PC-3 (cell line): ENCODE measurements around the gene PTPRF. TPM values are rescaled to one million over a fixed set of nuclear protein-coding genes. Genes with fewer than 3 reads are reported as not detected.

Source experiments
- ATAC-seq: fragments of 200-7000 bp; cut with Tn5 transposase; 2 replicates; pipeline ENCODE4 v1.9.1; 2020; ENCODE audit warnings: mild to moderate bottlenecking, moderate library complexity
- BruUV-seq: library from RNA; stranded (reverse); fragments of 400-500 nt; replicated peaks from 2 replicates; lab custom pipeline; 2021; lab: Mats Ljungman, UMichigan
- CTCF ChIA-PET: fragments of 300-600 bp; sonication (Branson Sonifier 250); formaldehyde crosslinking; loops from one replicate; lab custom pipeline; 2022; ENCODE audit warnings: antibody characterized with exemption; lab: Charles Lee
- POLR2A ChIA-PET: fragments of 300-600 bp; sonication (Branson Sonifier 250); formaldehyde crosslinking; loops from one replicate; lab custom pipeline; 2022; ENCODE audit warnings: antibody characterized with exemption; ENCODE audit not compliant: unreplicated experiment; lab: Charles Lee
- DNase-seq: peaks from one replicate; pipeline ENCODE4 v3.0.0-alpha.2; 2015
- H2AFZ ChIP-seq: fragments of 300-600 bp; sonication (generic); 2 replicates; pipeline ENCODE4 v1.6.0; 2016; ENCODE audit warnings: antibody characterized with exemption, low read length
- H3F3A ChIP-seq: fragments of 300-600 bp; sonication (generic); one replicate; pipeline ENCODE4 v1.6.0; 2017; ENCODE audit warnings: antibody characterized with exemption, low read length, control low read depth, mild to moderate bottlenecking; ENCODE audit not compliant: unreplicated experiment
- H3K27ac ChIP-seq: fragments of 300-600 bp; sonication (generic); 2 replicates; pipeline ENCODE4 v1.5.1; 2016; ENCODE audit warnings: mild to moderate bottlenecking, low read length
- H3K27me3 ChIP-seq: fragments of 300-600 bp; sonication (generic); 2 replicates; pipeline ENCODE4 v1.6.1; 2016; ENCODE audit warnings: low read length, mixed read lengths
- H3K36me3 ChIP-seq: fragments of 300-600 bp; sonication (generic); 2 replicates; pipeline ENCODE4 v1.6.1; 2016; ENCODE audit warnings: low read depth, mixed run types, low read length, mixed read lengths
- H3K4me1 ChIP-seq: fragments of 300-600 bp; sonication (generic); 2 replicates; pipeline ENCODE4 v1.5.1; 2016; ENCODE audit warnings: low read length; ENCODE audit not compliant: insufficient read depth
- H3K4me2 ChIP-seq: fragments of 300-600 bp; sonication (generic); 2 replicates; pipeline ENCODE4 v1.6.0; 2016; ENCODE audit warnings: low read length
- H3K4me3 ChIP-seq: fragments of 300-600 bp; sonication (generic); 2 replicates; pipeline ENCODE4 v1.5.1; 2016; ENCODE audit warnings: mild to moderate bottlenecking, low read length, mixed read lengths
- H3K79me2 ChIP-seq: fragments of 300-600 bp; sonication (generic); 2 replicates; pipeline ENCODE4 v1.6.1; 2017; ENCODE audit warnings: low read length, mixed read lengths
- H3K9ac ChIP-seq: fragments of 300-600 bp; sonication (generic); 2 replicates; pipeline ENCODE4 v1.6.0; 2016; ENCODE audit warnings: mild to moderate bottlenecking, low read length
- H3K9me2 ChIP-seq: fragments of 300-600 bp; sonication (generic); replicated peaks from 2 replicates; pipeline ENCODE4 v1.6.1; 2016; ENCODE audit warnings: mixed run types, low read length, mixed read lengths
- H3K9me3 ChIP-seq: fragments of 300-600 bp; sonication (generic); 2 replicates; pipeline ENCODE4 v1.6.1; 2016; ENCODE audit warnings: low read length, mixed read lengths
- H4K20me1 ChIP-seq: fragments of 300-600 bp; sonication (generic); 2 replicates; pipeline ENCODE4 v1.6.1; 2016; ENCODE audit warnings: low read length, mixed read lengths
- EZH2 ChIP-seq: fragments of 300-600 bp; sonication (generic); IDR thresholded peaks from one replicate; pipeline ENCODE4 v1.6.1; 2017; ENCODE audit warnings: antibody characterized with exemption, mild to moderate bottlenecking, low read length; ENCODE audit not compliant: unreplicated experiment
- EZH2phosphoT487 ChIP-seq: fragments of 300-600 bp; sonication (generic); IDR thresholded peaks from 2 replicates; pipeline ENCODE4 v1.6.1; 2018; ENCODE audit warnings: mild to moderate bottlenecking, antibody characterized with exemption, low read length, borderline replicate concordance
- intact Hi-C: fragments of 100-400 bp; cut with micrococcal nuclease; formaldehyde crosslinking; loops from 2 replicates; pipeline ENCODE4 v1.9.0; 2023
- total RNA-seq: library from RNA; depleted of rRNA; stranded (reverse); fragments of >200 nt; gene quantifications from 2 replicates; pipeline ENCODE4 v1.2.3, GENCODE V29; 2014
- TF ChIP-seq, protein P1 (sequence below): fragments of 300-600 bp; sonication (generic); conservative IDR thresholded peaks from 2 replicates; pipeline ENCODE4 v1.5.1; 2017; ENCODE audit warnings: antibody characterized with exemption, low read depth, mild to moderate bottlenecking, low read length

PTPRF gene
- total RNA-seq, 1 experiment from 2014 or later = 67.4 TPM

GRCh38 chr1:43573066-43573800 lies 42.5 kb downstream of the PTPRF start:
- Histone ChIP-seq H3K4me2 (no peak overlapping the region), H3K27ac (no peak overlapping the region), H3K36me3 (peaks cover 21% of the 10 kb centered on the region), H2AFZ (no peak overlapping the region), H3K9me3 (no peaks in the 10 kb centered on the region), H4K20me1 (no peaks in the 10 kb centered on the region), H3K4me3 (no peak overlapping the region), H3K9ac (no peak overlapping the region), H3K9me2 (no peaks in the 10 kb centered on the region), H3F3A (no peaks in the 10 kb centered on the region), H3K79me2 (no peaks in the 10 kb centered on the region), H3K4me1 (no peaks in the 10 kb centered on the region), H3K27me3 (no peaks in the 10 kb centered on the region)
- intact Hi-C loops = no loop called here
- ChIA-PET CTCF (no interaction called here), POLR2A (no interaction called here)
- BruUV-seq = no TSS peak
- TF ChIP-seq EZH2 (no peak), EZH2phosphoT487 (no peak)
- TF ChIP-seq, protein P1, sequence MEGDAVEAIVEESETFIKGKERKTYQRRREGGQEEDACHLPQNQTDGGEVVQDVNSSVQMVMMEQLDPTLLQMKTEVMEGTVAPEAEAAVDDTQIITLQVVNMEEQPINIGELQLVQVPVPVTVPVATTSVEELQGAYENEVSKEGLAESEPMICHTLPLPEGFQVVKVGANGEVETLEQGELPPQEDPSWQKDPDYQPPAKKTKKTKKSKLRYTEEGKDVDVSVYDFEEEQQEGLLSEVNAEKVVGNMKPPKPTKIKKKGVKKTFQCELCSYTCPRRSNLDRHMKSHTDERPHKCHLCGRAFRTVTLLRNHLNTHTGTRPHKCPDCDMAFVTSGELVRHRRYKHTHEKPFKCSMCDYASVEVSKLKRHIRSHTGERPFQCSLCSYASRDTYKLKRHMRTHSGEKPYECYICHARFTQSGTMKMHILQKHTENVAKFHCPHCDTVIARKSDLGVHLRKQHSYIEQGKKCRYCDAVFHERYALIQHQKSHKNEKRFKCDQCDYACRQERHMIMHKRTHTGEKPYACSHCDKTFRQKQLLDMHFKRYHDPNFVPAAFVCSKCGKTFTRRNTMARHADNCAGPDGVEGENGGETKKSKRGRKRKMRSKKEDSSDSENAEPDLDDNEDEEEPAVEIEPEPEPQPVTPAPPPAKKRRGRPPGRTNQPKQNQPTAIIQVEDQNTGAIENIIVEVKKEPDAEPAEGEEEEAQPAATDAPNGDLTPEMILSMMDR = no peak
- DNase-seq (no peak), ATAC-seq (no peak)

DNA sequence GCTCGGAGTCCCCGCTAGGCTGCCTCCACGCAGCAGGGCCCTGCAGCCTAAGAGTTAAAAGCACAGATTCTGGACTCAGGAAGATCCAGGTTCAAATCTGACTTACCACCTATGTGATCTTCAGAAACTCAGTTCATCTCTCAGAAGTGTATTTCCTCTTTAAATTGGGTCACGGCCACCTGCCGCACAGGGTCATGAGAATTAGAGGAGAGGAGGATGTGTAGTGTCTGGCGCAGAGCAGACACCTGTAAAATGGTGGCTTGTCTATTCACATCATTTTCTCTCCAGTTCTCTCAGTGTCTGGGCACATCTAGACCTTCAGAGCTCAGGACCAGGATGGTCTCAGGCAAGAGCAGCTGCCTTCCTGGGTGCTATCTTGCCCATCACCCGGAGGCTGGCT lies 45.8 kb downstream of the PTPRF start:
- Histone ChIP-seq H3K9me2 (no peaks in the 10 kb centered on the region), H3K4me1 (peaks cover 2% of the 10 kb centered on the region), H3K9ac (no peak overlapping the region), H3K4me3 (no peak overlapping the region), H3K9me3 (no peaks in the 10 kb centered on the region), H3K27me3 (no peaks in the 10 kb centered on the region), H3K4me2 (no peak overlapping the region), H3K36me3 (peaks cover 26% of the 10 kb centered on the region), H2AFZ (no peak overlapping the region), H3F3A (no peaks in the 10 kb centered on the region), H3K79me2 (no peaks in the 10 kb centered on the region), H4K20me1 (no peaks in the 10 kb centered on the region), H3K27ac (no peak overlapping the region)
- ChIA-PET CTCF (no interaction called here), POLR2A (no interaction called here)
- ATAC-seq (no peak), DNase-seq (no peak)
- intact Hi-C loops = no loop called here
- no peak for TF ChIP-seq EZH2
- TF ChIP-seq EZH2phosphoT487 = no peak
- TF ChIP-seq, protein P1 = no peak
- BruUV-seq = no TSS peak
